ENCODE results near the gene SFPQ. TPM values are rescaled to one million over a fixed set of nuclear protein-coding genes. Genes with fewer than 3 reads are reported as not detected.

The SFPQ gene
- total RNA-seq, 1 experiment from 2014 or later, result 691 TPM

DNA sequence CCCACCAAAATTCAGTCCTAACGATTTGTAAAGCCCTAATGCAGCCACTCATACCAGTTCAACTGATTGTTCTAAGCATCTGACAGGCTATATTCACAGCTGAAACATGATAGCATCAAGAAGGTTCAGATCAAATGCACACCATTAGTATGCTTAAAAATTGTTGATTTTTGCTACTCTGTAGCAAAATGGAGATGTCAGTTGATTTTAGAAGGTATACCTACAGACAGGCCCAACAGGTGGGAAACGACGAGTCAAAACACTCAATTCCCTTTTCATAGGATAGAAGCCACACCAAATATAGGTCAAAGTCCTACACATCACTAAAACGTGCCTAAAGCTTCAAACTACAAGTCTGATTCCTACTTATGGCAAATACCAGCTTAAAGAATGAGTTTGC lies 6.7 kb downstream of the SFPQ start:
- no peak for DNase-seq (ENCODE audit: low spot score)
- H3K36me3 ChIP-seq (ENCODE audit: insufficient read depth, low read length, poor library complexity, severe bottlenecking), result peaks cover 100% of the 10 kb centered on the region
- TF ChIP-seq, protein P1, sequence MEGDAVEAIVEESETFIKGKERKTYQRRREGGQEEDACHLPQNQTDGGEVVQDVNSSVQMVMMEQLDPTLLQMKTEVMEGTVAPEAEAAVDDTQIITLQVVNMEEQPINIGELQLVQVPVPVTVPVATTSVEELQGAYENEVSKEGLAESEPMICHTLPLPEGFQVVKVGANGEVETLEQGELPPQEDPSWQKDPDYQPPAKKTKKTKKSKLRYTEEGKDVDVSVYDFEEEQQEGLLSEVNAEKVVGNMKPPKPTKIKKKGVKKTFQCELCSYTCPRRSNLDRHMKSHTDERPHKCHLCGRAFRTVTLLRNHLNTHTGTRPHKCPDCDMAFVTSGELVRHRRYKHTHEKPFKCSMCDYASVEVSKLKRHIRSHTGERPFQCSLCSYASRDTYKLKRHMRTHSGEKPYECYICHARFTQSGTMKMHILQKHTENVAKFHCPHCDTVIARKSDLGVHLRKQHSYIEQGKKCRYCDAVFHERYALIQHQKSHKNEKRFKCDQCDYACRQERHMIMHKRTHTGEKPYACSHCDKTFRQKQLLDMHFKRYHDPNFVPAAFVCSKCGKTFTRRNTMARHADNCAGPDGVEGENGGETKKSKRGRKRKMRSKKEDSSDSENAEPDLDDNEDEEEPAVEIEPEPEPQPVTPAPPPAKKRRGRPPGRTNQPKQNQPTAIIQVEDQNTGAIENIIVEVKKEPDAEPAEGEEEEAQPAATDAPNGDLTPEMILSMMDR (conservative IDR thresholded peaks at IDR 0.05; ENCODE audit: low read depth, low read length), result no peak
- no peak for TF ChIP-seq EZH2 (IDR thresholded peaks at IDR 0.05; ENCODE audit: borderline replicate concordance, low read depth, low read length, poor library complexity, severe bottlenecking)
- intact Hi-C loops (cut with micrococcal nuclease; ENCODE audit: unreplicated experiment), result no loop called here
- ChIA-PET CTCF (no interaction called here), POLR2A (ENCODE audit: low non-redundant PET) (interaction anchor here (0.5 to 0.7 kb wide), 3 partner anchors 10 to 66 kb away, joined by 4 to 15 read pairs (median 4); no protein-coding TSS in a partner anchor)
- H3K27me3 ChIP-seq (replicated peaks; ENCODE audit: insufficient read depth, low read depth, low read length, poor library complexity), result no peaks in the 10 kb centered on the region
- BruUV-seq (replicated peaks), result no TSS peak
- H3K4me1 ChIP-seq (ENCODE audit: insufficient read depth, low read length, poor library complexity, severe bottlenecking), result peaks cover 66% of the 10 kb centered on the region
- no peaks in the 10 kb centered on the region for H3K9me3 ChIP-seq (ENCODE audit: low read depth, low read length, poor library complexity, severe bottlenecking)
- H3K4me3 ChIP-seq (ENCODE audit: low read depth, low read length, poor library complexity, severe bottlenecking), result no peak overlapping the region
- no peak overlapping the region for H3K27ac ChIP-seq (ENCODE audit: low read depth, low read length, poor library complexity, severe bottlenecking)

DNA sequence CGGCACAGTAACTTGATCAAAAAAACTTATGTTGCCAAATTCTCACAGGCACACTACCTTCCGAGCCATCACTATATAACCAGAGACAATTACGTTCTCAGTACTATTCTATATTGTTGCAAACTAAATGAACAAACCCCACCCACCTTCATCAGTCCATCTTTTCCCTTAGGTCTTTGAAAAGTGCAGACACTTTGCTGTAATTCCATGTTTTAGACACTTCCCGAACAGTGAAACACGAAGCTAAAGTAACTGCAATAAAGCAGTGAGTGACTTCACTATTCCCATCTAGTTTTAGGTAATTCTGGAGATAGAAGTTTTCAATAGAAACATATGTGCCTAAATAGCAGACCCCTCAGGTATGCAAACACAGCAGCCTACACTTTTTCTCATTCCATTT lies 7.7 kb downstream of the SFPQ start:
- CTCF ChIA-PET, result no interaction called here
- POLR2A ChIA-PET (ENCODE audit: low non-redundant PET), result interaction anchor here (0.7 kb wide), 1 partner anchor 10 kb away, joined by 6 read pairs; no protein-coding TSS in a partner anchor

DNA sequence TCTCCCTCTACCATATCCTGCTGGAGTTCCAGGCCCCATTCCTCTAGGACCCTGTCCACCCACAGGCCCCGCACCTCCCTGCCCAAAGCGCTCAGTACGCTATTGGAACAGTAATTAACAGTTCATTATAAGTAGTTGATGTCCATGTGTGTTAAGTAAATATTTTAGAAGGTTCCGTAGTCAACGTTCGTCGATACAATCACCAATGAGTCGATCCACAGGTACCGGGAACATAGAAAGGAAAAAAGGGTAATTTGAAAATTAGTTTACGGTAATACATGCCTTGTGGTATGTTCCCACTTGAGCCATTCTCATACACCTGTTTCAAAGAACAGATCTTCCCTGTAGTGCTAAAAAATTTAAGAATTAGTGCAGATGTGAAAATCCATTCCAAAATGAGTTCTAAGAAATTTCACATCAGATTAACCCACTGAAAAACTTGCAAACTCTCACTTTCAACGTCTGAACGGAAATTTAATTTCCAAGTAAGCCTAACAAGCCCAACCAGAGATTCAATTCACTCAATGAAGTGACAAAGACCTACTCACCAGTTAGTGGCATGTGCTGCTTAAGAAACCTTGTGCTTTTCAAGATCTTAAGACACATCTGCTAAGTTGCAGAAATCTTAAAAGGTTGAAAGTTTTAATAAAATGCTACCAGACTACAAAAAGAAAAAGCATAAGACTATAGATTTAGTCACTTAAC lies 8.3 kb downstream of the SFPQ start:
- H3K4me1 ChIP-seq (ENCODE audit: insufficient read depth, low read length, poor library complexity, severe bottlenecking), result peaks cover 58% of the 10 kb centered on the region
- CTCF ChIA-PET, result no interaction called here
- no peak overlapping the region for H3K4me3 ChIP-seq (ENCODE audit: low read depth, low read length, poor library complexity, severe bottlenecking)
- H3K36me3 ChIP-seq (ENCODE audit: insufficient read depth, low read length, poor library complexity, severe bottlenecking), result peaks cover 100% of the 10 kb centered on the region
- no peaks in the 10 kb centered on the region for H3K27me3 ChIP-seq (replicated peaks; ENCODE audit: insufficient read depth, low read depth, low read length, poor library complexity)
- intact Hi-C loops (cut with micrococcal nuclease; ENCODE audit: unreplicated experiment), result no loop called here
- no TSS peak for BruUV-seq (replicated peaks)
- POLR2A ChIA-PET (ENCODE audit: low non-redundant PET), result no interaction called here
- no peak for TF ChIP-seq EZH2 (IDR thresholded peaks at IDR 0.05; ENCODE audit: borderline replicate concordance, low read depth, low read length, poor library complexity, severe bottlenecking)
- TF ChIP-seq, protein P1 (conservative IDR thresholded peaks at IDR 0.05; ENCODE audit: low read depth, low read length), result no peak
- no peaks in the 10 kb centered on the region for H3K9me3 ChIP-seq (ENCODE audit: low read depth, low read length, poor library complexity, severe bottlenecking)
- DNase-seq (ENCODE audit: low spot score), result no peak
- H3K27ac ChIP-seq (ENCODE audit: low read depth, low read length, poor library complexity, severe bottlenecking), result no peak overlapping the region

More for the DNA sequence above, 7.7 kb downstream of the SFPQ start:
- peaks cover 64% of the 10 kb centered on the region for H3K4me1 ChIP-seq (ENCODE audit: insufficient read depth, low read length, poor library complexity, severe bottlenecking)
- no peak for DNase-seq (ENCODE audit: low spot score)
- no peak overlapping the region for H3K4me3 ChIP-seq (ENCODE audit: low read depth, low read length, poor library complexity, severe bottlenecking)
- no TSS peak for BruUV-seq (replicated peaks)
- no peaks in the 10 kb centered on the region for H3K27me3 ChIP-seq (replicated peaks; ENCODE audit: insufficient read depth, low read depth, low read length, poor library complexity)
- H3K9me3 ChIP-seq (ENCODE audit: low read depth, low read length, poor library complexity, severe bottlenecking), result no peaks in the 10 kb centered on the region
- TF ChIP-seq EZH2 (IDR thresholded peaks at IDR 0.05; ENCODE audit: borderline replicate concordance, low read depth, low read length, poor library complexity, severe bottlenecking), result no peak
- TF ChIP-seq, protein P1 (conservative IDR thresholded peaks at IDR 0.05; ENCODE audit: low read depth, low read length), result no peak
- intact Hi-C loops (cut with micrococcal nuclease; ENCODE audit: unreplicated experiment), result no loop called here
- no peak overlapping the region for H3K27ac ChIP-seq (ENCODE audit: low read depth, low read length, poor library complexity, severe bottlenecking)
- H3K36me3 ChIP-seq (ENCODE audit: insufficient read depth, low read length, poor library complexity, severe bottlenecking), result peaks cover 100% of the 10 kb centered on the region

Measured in A673 (cell line).